ENCODE measurements around the gene EFCAB6.

Gene EFCAB6

GRCh38 chr22:43829904-43830851, 18.1 kb upstream of the EFCAB6 start:
- no peak for DNase-seq

- no peak for DNase-seq
These were observed 17.1 kb upstream of the EFCAB6 start for GRCh38 chr22:43828998-43829782.

GRCh38 chr22:43828725-43828997, 16.6 kb upstream of the EFCAB6 start:
- no peak for DNase-seq

DNA sequence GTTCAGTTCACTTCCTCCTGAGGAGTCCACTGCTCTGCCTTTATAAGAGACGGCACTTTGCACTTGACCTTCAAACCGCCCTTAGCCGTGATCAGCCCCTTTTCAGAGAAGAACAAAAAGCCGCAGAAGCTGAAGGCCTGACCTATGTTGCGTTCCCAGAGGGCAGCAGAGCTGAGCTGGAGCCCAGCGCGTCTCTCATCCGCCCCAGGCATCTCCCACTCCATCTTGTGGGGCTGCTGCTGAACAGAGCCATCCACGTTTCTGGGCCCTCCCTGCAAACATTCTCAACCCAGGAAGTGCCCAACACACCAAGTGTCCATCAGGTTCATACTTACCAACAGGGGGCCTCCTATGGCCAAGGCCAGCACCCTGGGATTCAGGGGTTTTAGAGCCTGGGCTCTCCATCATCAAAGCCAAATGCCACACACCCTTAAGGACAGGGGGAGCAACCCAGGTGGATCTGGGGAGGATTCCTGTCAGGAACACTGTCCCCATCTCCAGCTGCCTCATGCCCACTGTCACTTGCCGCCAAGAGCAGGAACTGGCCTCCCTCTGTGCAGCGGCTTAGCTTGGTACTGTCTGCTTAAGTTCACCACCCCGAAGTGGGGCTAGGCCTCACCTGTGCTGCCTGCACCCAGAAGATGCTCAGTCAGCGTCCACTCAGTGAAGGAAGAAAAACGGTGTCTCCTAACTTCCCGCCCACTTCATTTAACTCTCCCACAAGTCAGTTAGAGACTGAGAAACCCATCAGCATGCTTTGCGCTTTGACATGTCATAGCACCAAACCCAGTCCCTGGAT, 16.0 kb upstream of the EFCAB6 start:
- DNase-seq: no peak

- DNase-seq: no peak
These were observed 15.1 kb upstream of the EFCAB6 start for GRCh38 chr22:43827003-43827735.

GRCh38 chr22:43826142-43827002, 14.3 kb upstream of the EFCAB6 start:
- peak; percentile 31 for DNase-seq

DNA sequence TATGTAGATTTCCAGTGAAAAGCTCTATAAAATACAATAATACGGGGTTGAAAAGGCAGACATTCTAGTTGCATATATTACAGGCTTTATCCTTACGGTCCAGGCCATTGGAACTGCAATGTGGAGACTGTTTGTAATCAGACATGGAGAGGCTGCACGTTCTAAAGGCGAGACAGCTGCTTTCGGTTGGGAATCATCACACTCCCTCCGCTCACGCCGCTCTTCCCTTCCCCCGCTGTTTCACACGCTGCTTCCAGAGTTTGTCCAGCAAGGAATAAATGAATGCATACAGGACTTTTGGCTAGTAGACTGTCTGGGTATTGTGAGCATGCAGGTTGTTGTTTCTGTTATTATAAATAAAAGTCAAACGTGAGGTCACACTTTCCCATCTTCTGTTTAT, 13.5 kb upstream of the EFCAB6 start:
- DNase-seq: no peak

GRCh38 chr22:43824724-43825420, 12.8 kb upstream of the EFCAB6 start:
- no peak for DNase-seq

DNA sequence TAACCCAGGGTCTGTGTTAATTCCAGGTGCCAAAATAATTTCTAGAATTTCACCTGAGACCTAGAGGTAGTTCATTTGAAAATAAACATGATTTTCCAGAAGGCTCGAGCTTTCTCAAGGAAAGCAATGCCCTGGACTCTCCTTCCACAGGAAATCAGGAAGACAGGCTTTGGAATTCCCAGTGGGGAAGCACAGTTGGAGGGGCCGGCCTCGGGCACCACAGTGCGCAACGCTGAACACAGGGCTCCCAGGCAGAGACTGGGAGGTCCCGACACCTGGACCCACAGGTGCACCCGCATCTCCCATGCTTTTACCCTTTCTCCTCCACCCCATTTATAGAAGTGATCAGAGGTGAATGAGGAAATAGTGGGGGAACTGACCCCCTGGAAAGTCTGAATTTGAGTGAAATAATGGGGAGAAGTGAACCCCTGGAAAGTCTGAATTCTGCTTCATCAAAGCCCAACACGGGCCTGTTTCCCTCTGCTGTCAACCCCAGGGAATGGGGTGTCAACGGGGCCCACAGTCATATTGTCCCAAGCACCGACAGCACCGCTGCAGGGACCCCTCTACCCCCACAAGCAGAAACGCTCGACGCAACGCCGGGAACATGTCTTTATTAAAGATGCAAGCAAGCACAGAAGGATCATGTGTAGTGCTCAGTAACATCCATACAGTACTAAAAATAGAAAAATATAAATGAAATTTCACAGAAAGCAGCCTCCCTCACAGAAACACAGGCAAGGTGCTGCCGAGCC, 12.0 kb upstream of the EFCAB6 start:
- no peak for DNase-seq

DNA sequence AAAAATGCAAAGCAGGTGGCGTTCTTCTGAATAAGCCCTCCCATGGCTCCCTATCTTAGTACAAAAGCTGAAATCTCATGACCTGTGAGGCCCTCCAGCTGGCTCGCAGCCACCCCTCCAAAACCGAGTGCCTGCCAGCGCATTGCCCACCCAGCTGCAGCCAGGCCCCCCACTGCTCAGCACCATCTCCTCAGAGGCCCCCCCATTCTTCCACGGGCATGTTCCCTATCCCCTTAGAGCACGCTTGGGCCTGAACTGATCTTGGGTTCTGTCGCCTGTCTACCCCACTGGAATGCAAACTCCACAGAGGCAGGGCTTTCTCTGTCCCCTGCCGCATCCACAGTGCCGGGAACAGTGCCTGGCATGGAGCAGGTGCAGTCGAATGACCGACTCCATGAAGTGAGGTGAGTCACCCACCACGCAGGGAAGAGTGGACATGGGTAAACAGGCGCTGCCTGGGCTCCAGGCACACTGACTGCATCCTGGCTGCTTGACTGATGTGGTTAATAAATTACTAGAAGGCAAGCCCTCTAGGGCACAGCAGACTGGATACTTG, 11.3 kb upstream of the EFCAB6 start:
- DNase-seq: no peak

- no peak for DNase-seq
These were observed 9.7 kb upstream of the EFCAB6 start for GRCh38 chr22:43821606-43822425.

DNA sequence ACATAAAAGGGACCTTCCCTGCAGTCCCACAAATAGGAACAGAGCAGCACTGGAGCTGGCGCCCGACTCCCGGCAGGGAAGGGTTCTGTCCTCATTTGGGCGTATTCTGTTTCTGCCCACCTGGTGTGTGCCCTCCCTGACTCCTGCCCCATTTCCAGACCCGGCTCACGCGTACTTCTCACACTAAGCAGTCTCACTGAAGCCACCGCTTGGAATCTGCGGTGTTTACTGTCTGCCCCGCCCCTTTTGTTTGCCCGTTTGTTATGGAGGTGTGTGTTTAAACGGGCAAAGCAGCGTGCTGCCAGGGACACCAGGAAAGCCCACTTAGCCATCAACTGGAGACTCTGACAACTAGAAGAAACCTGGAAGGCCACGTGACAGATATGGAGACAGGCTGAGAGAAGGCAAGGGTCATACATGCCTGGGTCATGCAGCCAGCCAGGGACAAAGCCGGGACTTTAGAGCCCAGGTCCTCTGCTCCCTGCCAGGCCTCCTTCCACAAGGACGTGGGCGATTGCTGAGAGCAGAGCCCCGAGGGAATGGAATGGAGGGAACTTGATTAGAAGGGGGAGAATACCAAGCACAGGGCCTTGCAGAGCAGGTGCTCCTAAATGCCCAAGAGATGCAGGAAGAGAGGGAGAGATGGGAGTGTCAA, 8.7 kb upstream of the EFCAB6 start:
- DNase-seq: no peak

DNA sequence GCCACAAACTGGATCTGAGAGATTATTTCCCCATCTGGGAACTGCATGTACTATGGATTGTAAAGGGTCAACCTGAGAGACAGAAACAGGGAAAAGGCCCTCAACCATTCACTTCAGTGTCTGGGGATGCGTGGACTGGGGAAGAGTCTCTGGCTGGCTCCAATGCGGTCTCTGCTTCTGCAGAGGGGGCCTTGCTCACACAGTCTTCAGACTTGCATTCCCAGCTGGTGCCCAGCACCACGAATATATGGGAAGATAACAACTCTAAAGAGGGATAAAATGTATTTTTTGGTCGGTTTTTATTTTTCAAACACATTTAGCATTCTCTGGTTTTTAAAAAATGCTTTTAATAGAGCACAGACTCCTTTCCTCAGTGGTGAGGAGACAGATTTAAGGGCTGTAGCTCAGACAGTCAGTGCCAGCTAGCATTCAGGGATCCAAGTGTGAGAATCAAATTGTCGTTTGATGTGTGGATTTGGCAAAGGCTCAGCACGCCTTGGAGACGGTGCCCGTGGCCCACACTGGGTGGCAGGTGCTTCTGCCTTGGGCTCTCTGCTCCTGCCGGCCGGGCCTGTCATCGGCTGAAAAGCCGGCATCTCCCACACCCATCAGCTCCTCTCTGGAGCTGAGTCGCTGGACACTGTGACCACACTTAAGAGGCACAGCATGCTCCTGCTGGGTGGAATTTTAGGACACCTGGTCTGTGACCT, 8.0 kb upstream of the EFCAB6 start:
- DNase-seq: no peak

DNA sequence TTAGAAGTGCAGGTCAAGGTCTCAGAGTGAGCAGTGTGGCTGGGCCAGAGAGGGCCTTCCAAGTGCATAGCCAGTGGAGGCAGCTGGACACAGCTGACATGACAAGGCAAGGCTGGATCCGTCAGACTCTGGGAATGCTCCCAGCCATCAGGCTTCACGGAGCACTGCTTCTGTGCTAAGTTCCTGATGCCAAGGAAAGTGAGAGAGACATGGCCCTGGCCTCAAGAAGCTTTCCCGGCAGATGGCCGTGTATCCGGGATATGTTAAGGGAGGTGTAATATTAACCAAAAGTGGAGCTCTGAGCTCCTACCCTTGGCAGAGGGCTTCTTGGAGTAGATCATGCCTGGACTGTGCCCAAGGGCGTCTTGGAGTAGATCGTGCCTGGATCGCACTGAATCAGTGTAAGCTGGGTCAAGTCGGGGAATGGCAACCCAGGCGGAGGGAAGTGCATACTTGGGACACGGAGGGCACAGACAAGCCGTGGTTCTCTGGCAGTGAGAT, 7.4 kb upstream of the EFCAB6 start:
- DNase-seq: no peak

DNA sequence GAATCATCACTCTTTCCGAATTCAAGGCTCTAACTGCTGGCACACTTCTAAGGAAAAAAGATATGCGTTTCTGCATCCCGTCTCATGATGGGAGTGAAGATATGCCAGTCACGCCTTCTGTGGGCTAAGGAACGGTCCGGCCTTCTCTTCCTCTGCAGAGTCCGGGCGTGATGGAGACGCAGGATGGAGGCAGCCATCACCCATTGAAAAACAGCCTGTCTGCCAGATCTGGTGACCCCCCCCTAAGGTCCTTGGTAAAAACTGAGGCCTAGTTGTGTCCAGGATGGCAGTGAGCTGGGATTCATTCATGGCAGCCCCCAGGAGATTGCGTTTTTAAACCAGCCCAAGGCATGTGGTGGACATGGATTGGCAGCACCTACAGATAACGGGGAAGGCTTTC, 6.9 kb upstream of the EFCAB6 start:
- DNase-seq: no peak

GRCh38 chr22:43817402-43817801, 5.3 kb upstream of the EFCAB6 start:
- no peak for DNase-seq

- DNase-seq: no peak
These were observed 2.2 kb upstream of the EFCAB6 start for GRCh38 chr22:43814264-43814663.

- no peak for DNase-seq
These were observed 785 bp upstream of the EFCAB6 start for GRCh38 chr22:43812890-43813289.

Measured in OCI-M1 (cell line).